Prostate gland (tissue), 2 donors: ENCODE results near the gene SLC38A3. TPM values are rescaled to one million over a fixed set of nuclear protein-coding genes. Genes with fewer than 3 reads are reported as not detected.

Experiments used
- DNase-seq: peaks from one replicate; pipeline ENCODE4 v3.0.0-alpha.2; 2019; ENCODE audit warnings: low spot score
- H3K27ac ChIP-seq, 2 donors: fragments of 200-600 bp; sonication (generic); 2 replicates each; pipeline ENCODE4 v1.5.1; 2017 to 2019
- H3K27me3 ChIP-seq: fragments of 200-600 bp; sonication (generic); replicated peaks from 2 replicates; pipeline ENCODE4 v1.5.1; 2019; ENCODE audit not compliant: insufficient read depth
- H3K36me3 ChIP-seq, 2 donors: fragments of 200-600 bp; sonication (generic); 1 replicate in 1 of 2; 2 replicates in 1 of 2; pipeline versions ENCODE4 v1.5.1 to v1.8.1; 2017 to 2019
- H3K4me1 ChIP-seq: fragments of 200-600 bp; sonication (generic); replicated peaks from 2 replicates; pipeline ENCODE4 v1.5.1; 2019
- H3K4me3 ChIP-seq, 2 donors: fragments of 200-600 bp; sonication (generic); 2 replicates each; pipeline ENCODE4 v1.5.1; 2017 to 2019
- H3K9me3 ChIP-seq: fragments of 200-600 bp; sonication (generic); 2 replicates; pipeline ENCODE4 v1.5.1; 2017
- CTCF ChIP-seq, 4 experiments: fragments of 200-600 bp in 2 of 4; fragments of 450-650 bp in 2 of 4; sonication (generic) in 2 of 4; IDR thresholded peaks; 1 replicate in 3 of 4; 2 replicates in 1 of 4; pipeline ENCODE4 v1.5.1; 2016 to 2019; ENCODE audit warnings: antibody characterized with exemption in 4 of 4, mild to moderate bottlenecking in 2 of 4, moderate library complexity in 2 of 4
- POLR2A ChIP-seq: fragments of 450-650 bp; IDR thresholded peaks from one replicate; pipeline ENCODE4 v1.6.1; 2016; ENCODE audit warnings: antibody characterized with exemption, mild to moderate bottlenecking
- POLR2AphosphoS5 ChIP-seq: sonication (generic); formaldehyde crosslinking; IDR thresholded peaks from one replicate; pipeline ENCODE4 v1.6.1; 2017; ENCODE audit warnings: antibody characterized with exemption
- WGBS: methylation state at CpG from one replicate; pipeline ENCODE4 v1.1.5; 2018; 5-methylcytosine and 5-hydroxymethylcytosine counted together
- intact Hi-C: fragments of 100-400 bp; cut with DNase I; formaldehyde crosslinking; loops from one replicate; pipeline ENCODE4 v1.14.2; 2022
- total RNA-seq, 2 donors: library from RNA; depleted of rRNA; stranded (reverse); fragments of >200 nt; gene quantifications; one replicate each; pipeline ENCODE4 v1.1.0, GENCODE V29; 2016

SLC38A3 gene
- total RNA-seq, 2 donors from 2014 or later, result 0.41 to 4.0 TPM

DNA sequence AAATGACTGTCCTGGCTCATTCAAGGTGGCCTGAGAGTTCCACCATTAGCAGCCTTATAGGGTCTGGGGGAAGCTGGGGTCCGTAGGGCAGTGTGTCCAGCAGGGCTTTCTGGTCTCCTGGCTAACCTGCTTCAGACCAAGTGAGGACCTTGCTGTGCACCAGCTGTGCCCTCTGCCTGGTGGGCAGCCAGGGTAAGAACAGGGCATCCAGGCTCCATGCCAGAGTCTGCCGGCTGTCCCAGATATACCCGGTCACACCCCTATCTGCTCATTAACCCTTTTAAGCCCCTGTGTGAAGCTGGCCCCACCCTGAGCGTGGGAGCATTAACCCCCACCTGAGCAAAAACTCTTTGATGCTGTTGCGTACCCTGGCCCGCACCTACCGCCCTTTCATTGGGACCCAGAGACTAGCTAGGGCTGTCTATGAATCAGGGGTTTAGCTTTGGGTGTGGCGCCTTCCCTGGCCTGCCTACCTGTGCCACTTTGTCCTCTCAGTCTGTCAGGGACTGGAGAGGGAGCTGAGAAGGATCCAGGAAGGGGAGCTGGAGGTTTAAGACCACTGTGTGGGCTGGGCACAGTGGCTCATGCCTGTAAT lies 32.3 kb upstream of the SLC38A3 start:
- no peak overlapping the region for H3K27ac ChIP-seq
- H3K36me3 ChIP-seq, result no peaks in the 10 kb centered on the region
- TF ChIP-seq POLR2A (no peak), POLR2AphosphoS5 (no peak), CTCF (IDR thresholded peaks at IDR 0.05) (no peak)
- no peak overlapping the region for H3K4me3 ChIP-seq
- 73% methylated on average over 8 of the region's 8 CpGs for WGBS
- no peaks in the 10 kb centered on the region for H3K9me3 ChIP-seq
- no peaks in the 10 kb centered on the region for H3K27me3 ChIP-seq
- no peak for DNase-seq
- intact Hi-C loops, result no loop called here
- peaks cover 12% of the 10 kb centered on the region for H3K4me1 ChIP-seq

DNA sequence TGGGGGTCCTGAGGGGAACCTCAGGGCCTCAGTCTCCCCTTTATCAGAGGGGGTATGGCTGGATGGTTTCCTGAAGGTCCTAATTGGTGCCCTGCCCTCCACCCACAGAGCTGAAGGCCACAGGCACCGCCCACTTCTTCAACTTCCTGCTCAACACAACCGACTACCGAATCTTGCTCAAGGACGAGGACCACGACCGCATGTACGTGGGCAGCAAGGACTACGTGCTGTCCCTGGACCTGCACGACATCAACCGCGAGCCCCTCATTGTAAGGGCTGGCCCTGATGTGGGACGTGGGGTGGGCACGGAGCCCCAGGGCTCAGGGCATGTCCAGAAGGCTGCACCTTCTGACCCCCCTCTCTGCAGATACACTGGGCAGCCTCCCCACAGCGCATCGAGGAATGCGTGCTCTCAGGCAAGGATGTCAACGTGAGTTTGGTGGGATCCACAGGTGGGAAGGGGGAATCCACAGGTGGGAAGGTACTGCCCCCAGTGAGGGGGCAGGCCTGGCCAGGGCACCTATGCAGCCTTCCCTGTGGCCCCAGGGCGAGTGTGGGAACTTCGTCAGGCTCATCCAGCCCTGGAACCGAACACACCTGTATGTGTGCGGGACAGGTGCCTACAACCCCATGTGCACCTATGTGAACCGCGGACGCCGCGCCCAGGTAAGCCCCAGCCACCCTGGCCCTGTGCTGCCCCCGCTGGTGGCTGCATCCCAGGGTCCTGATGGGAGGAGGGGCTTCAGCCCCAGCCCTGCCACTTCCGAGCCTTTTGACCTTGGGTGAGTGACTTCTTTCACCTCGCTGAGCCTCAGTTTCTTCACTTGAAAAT lies 31.2 kb upstream of the SLC38A3 start:
- WGBS, result 85% methylated on average over 28 of the region's 29 CpGs
- H3K4me1 ChIP-seq, result peaks cover 10% of the 10 kb centered on the region
- H3K27ac ChIP-seq, result no peak overlapping the region
- H3K4me3 ChIP-seq, result no peak overlapping the region
- TF ChIP-seq CTCF (IDR thresholded peaks at IDR 0.05) (no peak), POLR2A (no peak), POLR2AphosphoS5 (no peak)
- H3K36me3 ChIP-seq, result no peaks in the 10 kb centered on the region
- DNase-seq, result no peak
- intact Hi-C loops, result no loop called here
- H3K9me3 ChIP-seq, result no peaks in the 10 kb centered on the region
- no peaks in the 10 kb centered on the region for H3K27me3 ChIP-seq

DNA sequence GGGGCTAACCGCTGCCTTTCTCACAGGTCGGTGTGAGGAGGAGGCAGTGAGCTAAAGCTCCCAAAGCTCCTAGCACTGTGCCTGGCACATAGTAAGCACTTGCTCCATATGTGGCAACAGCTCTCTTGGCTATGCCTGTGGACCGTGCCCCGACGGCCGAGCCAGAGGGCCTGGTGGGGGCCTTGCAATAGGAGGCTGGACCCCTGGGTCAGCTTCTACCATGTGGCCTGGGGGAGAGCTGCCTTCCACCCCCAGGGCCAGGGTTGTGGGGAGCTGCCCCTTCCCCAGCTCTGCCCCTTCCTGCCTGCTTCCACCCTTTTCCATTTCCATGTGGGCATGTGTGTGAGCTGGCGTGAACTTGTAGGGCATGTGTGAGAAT lies 30.6 kb upstream of the SLC38A3 start:
- Histone ChIP-seq H3K36me3 (no peaks in the 10 kb centered on the region), H3K4me1 (peaks cover 8% of the 10 kb centered on the region), H3K27me3 (no peaks in the 10 kb centered on the region), H3K27ac (no peak overlapping the region), H3K9me3 (no peaks in the 10 kb centered on the region), H3K4me3 (no peak overlapping the region)
- DNase-seq, result no peak
- 86% methylated on average over 7 of the region's 7 CpGs for WGBS
- no peak for TF ChIP-seq POLR2AphosphoS5
- TF ChIP-seq CTCF (IDR thresholded peaks at IDR 0.05), result no peak
- no peak for TF ChIP-seq POLR2A
- intact Hi-C loops, result no loop called here

DNA sequence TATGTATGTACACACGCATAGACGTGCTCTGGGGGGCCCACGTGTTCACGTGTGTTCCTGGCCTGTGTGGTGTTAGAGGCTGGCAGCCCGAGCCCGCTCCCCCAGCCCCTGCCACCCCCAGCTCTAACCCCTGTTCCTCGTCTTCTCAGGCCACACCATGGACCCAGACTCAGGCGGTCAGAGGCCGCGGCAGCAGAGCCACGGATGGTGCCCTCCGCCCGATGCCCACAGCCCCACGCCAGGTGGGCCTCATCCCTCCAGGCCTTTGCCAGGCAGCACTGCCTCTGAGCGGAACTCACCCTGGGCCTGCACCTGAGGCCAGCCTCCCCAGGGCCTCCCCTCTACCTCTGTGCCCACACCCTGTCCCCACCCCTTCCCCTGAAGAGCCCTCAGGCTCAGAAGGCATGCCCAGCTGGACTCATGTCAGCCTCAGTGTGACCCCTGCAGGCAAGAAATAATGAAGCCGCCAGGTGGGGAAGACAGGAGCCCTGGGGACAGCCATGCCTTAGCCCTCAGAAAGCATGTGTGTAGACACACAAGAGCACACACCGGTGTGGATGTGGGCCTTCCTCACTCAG lies 30.0 kb upstream of the SLC38A3 start:
- intact Hi-C loops, result no loop called here
- H3K4me3 ChIP-seq, result no peak overlapping the region
- H3K27me3 ChIP-seq, result no peaks in the 10 kb centered on the region
- H3K9me3 ChIP-seq, result no peaks in the 10 kb centered on the region
- TF ChIP-seq POLR2AphosphoS5, result no peak
- TF ChIP-seq CTCF (IDR thresholded peaks at IDR 0.05), result no peak
- no peak for TF ChIP-seq POLR2A
- peaks cover 8% of the 10 kb centered on the region for H3K4me1 ChIP-seq
- H3K36me3 ChIP-seq, result no peaks in the 10 kb centered on the region
- WGBS, result 94% methylated on average over 17 of the region's 17 CpGs
- DNase-seq, result no peak
- H3K27ac ChIP-seq, result no peak overlapping the region
